ENCODE data around the gene KCNQ1OT1.

GRCh38 chr11:2699531-2700414 is at the start of gene KCNQ1OT1:
- TF ChIP-seq JUN (CRISPR knock-in tag; IDR thresholded peaks at IDR 0.05): 0 out of 2 replicates have a peak, but pooled peaks have one; percentile 25
- no peak for TF ChIP-seq ZNF121 (CRISPR knock-in tag; IDR thresholded peaks at IDR 0.05)
- no peak for TF ChIP-seq PRDM15 (CRISPR knock-in tag; IDR thresholded peaks at IDR 0.05)
- no peak; the same call in 1 of the 2 replicates for TF ChIP-seq USF1 (CRISPR knock-in tag; IDR thresholded peaks at IDR 0.05)
- no peak for TF ChIP-seq ELF4 (CRISPR knock-in tag; IDR thresholded peaks at IDR 0.05; ENCODE audit: low read depth)
